Choroid plexus epithelial cell (primary cell): ENCODE results near the gene ENOX1.

Experiments
- DNase-seq: peaks from one replicate; pipeline ENCODE4 v3.0.0-alpha.2; 2010; ENCODE audit warnings: low read depth
- H3K4me3 ChIP-seq: 2 replicates; pipeline ENCODE4 v1.5.1; 2011; ENCODE audit warnings: low read depth, mild to moderate bottlenecking, control low read depth, low read length, moderate library complexity
- TF ChIP-seq, protein P1 (sequence below): conservative IDR thresholded peaks from 2 replicates; pipeline ENCODE4 v1.5.1; 2011; ENCODE audit warnings: low read depth, mild to moderate bottlenecking, control low read depth, inconsistent platforms, low read length, moderate library complexity

The ENOX1 gene

DNA sequence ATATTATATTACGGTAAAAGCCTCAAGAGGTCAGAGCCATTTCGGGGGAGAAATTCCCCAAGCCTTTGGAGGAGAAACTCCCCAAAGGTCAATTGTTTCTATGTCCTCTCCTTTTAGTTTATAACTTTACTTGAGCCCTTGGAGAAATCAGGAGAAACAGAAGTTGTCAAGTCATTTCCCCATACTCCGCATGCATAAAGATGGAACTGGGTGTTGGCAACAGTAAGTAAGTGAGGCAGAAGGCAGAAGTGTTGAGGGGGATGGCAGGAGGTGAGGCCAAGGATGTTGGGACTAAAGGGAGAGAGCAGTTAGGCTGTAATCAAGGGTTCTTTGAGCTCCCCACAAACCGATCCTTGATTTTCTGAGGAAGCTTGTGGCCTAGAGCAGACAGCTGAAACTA lies 307.9 kb downstream of the ENOX1 start:
- no peak overlapping the region for H3K4me3 ChIP-seq
- DNase-seq, result no peak
- TF ChIP-seq, protein P1, sequence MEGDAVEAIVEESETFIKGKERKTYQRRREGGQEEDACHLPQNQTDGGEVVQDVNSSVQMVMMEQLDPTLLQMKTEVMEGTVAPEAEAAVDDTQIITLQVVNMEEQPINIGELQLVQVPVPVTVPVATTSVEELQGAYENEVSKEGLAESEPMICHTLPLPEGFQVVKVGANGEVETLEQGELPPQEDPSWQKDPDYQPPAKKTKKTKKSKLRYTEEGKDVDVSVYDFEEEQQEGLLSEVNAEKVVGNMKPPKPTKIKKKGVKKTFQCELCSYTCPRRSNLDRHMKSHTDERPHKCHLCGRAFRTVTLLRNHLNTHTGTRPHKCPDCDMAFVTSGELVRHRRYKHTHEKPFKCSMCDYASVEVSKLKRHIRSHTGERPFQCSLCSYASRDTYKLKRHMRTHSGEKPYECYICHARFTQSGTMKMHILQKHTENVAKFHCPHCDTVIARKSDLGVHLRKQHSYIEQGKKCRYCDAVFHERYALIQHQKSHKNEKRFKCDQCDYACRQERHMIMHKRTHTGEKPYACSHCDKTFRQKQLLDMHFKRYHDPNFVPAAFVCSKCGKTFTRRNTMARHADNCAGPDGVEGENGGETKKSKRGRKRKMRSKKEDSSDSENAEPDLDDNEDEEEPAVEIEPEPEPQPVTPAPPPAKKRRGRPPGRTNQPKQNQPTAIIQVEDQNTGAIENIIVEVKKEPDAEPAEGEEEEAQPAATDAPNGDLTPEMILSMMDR, result no peak

DNA sequence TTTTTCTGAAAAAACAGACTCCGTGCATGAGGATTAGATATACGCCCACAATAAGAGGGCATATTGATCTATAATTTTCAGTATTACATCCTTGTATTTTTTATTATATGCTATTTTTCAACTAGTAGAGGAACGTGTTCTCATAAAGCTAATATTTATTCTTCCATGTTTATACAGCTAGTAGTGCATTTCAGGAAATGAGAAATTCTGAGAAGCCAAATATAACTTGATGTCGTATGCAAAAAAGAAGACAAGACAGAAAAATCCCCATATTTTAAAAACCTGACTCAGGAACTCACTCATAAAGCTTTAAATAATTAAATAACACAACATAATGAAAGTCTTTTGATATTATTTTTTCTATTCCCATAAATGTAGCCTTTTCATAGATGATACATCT lies 308.6 kb downstream of the ENOX1 start:
- TF ChIP-seq, protein P1, result no peak

DNA sequence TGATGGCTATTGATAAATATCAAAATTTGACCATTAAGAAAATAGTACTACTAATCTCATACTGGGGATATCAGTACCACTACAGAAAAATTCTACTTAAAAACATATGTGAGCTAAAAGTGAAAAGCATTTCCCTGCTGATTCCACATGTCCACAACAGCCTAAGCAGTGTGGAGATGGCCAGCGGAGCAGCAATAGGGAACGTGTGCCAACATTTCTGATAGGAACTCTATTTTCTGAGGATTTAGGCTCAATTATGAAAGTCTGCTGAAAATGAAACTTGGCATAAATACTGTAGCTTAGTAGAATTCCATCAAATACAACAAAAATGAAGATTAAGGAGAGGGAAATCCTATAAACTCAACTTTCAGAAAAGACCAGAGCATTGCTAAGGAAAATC lies 311.6 kb downstream of the ENOX1 start:
- H3K4me3 ChIP-seq, result no peak overlapping the region
- DNase-seq, result no peak
- TF ChIP-seq, protein P1, result no peak

More for the DNA sequence above, 308.6 kb downstream of the ENOX1 start:
- no peak overlapping the region for H3K4me3 ChIP-seq
- DNase-seq, result no peak

DNA sequence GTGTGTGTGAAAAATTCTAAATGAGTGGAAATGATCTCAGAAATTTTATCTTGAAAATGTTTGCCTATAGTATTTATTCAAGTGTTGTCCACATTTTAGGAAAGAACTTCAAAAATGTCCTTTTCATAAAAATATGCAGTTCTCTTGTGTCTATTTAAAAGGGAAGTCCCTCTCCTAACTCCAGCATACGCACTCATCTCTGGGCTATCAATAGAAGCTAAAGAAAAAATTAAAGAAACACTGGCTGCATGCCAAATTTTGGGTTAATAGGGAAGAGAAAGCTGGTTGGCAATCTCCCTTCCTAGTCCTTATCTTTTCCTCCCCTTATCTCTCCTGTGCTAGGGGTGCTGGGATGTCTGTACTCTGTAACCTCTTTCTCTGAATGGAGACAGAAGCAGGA lies 313.3 kb downstream of the ENOX1 start:
- DNase-seq, result no peak
- H3K4me3 ChIP-seq, result no peak overlapping the region
- TF ChIP-seq, protein P1, result no peak

DNA sequence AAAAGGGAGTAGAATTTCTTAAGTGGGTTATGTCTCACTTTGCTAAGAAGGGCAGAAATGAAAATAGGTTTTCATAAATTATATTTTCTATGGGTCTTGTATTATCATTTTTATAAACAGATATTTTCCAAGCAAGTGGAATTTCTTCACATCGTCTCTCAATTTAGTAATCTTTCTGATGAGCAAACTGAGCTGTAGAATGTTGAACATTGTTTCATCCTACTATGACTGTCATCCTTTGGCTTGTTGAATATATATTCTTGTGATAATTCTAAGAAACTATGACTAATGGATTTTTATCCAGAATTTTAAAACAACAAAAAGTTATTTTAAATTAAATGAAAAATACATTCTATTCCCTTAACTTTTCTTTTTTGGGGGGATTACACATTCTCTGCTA lies 313.8 kb downstream of the ENOX1 start:
- no peak overlapping the region for H3K4me3 ChIP-seq
- DNase-seq, result no peak
- TF ChIP-seq, protein P1, result no peak

DNA sequence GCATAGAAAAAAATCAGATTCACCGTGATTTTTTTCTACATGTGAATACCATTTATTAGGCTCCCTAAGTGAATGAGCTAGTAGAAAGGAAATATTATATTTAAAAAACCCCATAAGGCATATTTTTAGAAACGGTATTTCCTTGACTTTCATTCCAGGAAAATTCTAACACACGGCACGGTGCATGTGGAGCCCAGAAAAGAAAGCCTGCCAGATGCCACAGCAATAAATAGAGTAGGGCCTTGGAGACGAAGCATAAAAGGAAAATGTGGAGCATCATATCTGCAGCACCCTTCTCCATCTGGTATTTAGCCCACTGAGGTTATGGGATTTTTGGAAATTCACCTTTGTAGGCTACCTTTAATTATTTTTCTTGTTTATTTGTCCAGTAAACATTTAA lies 314.4 kb downstream of the ENOX1 start:
- no peak overlapping the region for H3K4me3 ChIP-seq
- no peak for DNase-seq
- TF ChIP-seq, protein P1, result no peak

DNA sequence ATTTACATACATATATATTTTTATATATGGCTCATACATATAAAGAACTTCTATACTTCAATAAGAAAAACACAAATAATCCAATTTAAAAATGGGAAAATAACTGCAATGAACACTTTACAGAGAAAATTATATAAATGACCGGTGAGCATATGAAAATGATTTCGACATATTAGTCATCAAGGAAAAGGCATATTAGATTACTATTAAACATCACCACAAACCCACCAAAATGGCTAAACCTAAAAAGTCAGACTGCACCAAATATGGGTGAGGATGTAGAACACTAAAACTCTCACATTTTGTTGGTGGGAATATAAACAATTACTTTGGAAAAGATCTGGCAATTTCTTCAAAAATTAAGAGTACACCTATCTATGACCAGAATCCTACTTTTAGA lies 316.2 kb downstream of the ENOX1 start:
- DNase-seq, result no peak
- TF ChIP-seq, protein P1, result no peak
- no peak overlapping the region for H3K4me3 ChIP-seq
